GM19395 (cell line): Measurements from ENCODE around the gene HSPA2.
"Not testable (repeated sequence)": the region's sequence is repeated elsewhere in the genome, so short reads cannot be mapped to it uniquely, and the experiment has no call there.

Source experiments
- ATAC-seq: cut with Tn5 transposase; IDR thresholded peaks from one replicate; pipeline ENCODE4 v1.9.1; 2021; ENCODE audit warnings: mild to moderate bottlenecking, moderate library complexity; ENCODE audit not compliant: unreplicated experiment

The HSPA2 gene

DNA sequence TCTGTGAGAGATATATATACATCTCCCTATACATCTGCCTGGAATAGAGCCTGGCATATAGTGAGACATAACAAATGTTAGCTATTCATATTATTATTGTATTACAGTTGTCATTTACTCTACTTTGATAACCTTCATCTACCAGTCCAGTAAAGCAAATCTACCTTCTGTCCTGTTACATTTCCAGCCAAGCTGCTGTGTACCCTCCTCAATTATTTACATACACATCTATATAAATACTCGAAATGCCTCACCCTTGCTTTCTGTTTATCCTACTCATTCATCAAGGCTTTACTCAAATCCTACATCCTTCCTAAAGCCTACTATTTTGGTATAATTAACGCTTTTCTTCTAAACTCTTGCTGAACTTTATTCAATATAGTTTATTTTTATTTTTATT lies 27.3 kb upstream of the HSPA2 start:
- no peak for ATAC-seq

DNA sequence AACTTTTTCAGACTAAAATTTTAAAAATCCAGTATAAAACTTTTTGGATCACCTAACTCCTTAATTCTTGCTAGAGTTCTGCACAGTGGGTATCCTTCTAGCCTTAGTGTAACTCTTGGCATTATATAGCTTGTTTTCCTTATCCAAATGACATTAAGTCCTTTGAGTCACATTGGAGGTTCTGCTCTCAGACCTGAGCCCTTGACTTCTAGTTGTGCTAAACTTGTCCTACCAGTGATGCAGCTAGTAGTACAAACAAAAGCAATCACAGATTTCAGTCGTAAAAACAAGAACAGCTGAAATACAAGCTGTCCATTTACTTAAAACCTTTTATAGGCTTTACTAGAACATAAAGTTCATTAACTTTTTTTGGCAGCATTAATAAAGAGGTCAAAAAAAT lies 25.5 kb upstream of the HSPA2 start:
- no peak for ATAC-seq

DNA sequence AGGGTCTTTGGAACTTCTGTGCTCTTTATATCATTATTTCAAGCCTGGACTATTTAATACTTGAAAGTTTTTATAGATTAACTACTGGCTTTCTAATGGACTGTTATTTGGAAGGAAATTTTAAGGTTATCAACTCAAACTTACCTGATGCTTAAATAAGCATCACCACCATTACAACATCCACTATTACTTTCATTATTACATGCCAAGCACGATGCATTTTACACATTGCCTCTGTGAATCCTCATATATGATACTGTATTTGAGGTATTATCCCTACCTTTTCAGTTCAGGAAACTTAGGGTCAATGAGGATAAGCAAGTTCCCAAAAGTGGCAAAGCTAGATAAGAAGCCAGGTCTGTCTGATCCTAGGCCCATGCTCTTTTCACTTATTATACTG lies 23.6 kb upstream of the HSPA2 start:
- no peak for ATAC-seq

DNA sequence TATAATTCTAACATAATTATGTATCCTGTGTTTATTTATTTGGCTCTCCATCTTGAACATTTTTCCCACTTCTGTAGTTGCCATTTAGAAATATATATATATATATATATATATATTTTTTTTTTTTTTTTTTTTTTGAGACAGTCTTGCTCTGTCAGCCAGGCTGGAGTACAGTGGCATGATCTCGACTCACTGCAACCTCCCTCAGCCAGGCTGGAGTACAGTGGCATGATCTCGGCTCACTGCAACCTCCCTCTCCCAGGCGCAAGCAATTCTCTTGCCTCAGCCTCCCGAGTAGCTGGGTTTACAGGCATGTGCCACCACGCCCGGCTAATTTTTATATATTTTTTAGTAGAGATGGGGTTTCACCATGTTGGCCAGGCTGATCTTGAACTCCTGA lies 22.9 kb upstream of the HSPA2 start:
- ATAC-seq, result not testable (repeated sequence)

DNA sequence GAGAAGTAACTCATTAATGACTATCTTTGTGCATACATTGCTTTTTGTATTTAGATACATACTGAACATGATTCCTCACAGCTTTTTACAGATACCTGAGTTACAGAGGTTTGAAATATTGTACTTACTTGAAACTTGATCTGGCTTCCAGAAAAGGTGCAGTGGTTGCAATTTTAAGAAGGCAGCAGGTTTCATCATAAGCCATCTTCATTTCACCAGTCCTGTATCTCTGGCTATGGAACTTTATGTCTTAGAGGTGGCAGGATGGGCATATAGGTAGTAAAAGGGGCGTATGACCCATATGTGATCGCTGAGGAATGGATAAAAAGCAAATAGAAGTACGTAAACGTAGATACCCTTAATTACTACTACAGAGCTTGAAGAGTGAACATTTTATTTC lies 22.3 kb upstream of the HSPA2 start:
- ATAC-seq, result no peak

DNA sequence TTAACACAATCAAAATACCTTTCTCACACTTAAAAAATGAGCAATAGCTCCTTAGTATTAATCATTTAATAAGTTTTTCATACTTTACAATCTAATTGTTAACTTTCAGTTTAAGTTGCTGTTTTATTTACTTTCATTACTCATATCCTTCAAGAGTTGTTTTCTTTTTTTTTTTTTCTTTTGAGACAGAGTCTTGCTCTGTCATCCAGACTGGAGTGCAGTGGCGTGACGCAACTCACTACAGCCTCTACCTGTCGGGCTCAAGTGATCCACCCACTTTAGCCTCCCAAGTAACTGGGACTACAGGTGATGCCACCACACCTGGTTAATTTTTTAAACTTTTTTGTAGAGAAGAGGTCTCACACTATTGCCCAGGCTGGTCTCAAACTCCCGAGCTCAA lies 19.8 kb upstream of the HSPA2 start:
- no peak for ATAC-seq

DNA sequence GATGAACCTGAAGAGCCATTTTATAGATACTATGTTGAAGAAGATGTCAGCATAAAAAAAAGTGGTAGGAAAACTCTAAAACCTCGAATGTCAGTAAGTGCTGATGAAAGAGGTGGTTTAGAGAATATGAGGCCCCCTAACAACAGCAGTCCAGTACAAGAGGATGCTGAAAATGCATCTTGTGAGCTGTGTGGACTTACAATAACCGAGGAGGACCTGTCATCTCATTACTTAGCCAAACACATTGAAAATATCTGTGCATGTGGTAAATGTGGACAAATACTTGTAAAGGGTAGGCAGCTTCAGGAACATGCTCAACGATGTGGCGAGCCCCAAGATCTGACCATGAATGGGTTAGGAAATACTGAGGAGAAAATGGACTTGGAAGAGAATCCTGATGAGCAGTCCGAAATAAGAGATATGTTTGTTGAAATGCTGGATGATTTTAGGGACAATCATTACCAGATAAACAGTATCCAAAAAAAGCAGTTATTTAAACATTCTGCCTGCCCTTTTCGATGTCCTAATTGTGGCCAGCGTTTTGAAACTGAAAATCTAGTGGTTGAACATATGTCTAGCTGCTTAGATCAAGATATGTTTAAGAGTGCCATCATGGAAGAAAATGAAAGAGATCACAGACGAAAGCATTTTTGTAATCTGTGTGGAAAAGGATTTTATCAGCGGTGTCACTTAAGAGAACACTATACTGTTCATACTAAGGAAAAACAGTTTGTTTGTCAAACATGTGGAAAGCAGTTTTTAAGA lies 17.8 kb upstream of the HSPA2 start:
- ATAC-seq, result no peak

DNA sequence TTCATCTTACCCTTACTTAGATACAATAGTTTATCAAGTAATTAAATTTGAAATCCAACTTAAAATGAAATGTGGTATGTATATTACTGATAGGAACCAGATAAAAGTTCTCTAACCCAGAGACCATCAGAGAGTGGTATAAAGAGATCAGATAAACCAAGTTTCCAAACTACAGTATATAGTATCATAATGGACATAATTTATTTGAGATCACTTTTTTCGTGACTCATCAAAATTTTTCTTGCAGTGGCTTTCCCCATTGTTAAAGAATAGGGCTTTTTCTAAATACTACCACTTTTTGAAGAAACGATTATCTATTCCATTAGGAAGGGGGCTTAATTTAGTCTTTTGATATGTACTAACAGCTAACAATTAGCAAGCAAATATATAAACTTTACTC lies 15.2 kb upstream of the HSPA2 start:
- no peak for ATAC-seq

DNA sequence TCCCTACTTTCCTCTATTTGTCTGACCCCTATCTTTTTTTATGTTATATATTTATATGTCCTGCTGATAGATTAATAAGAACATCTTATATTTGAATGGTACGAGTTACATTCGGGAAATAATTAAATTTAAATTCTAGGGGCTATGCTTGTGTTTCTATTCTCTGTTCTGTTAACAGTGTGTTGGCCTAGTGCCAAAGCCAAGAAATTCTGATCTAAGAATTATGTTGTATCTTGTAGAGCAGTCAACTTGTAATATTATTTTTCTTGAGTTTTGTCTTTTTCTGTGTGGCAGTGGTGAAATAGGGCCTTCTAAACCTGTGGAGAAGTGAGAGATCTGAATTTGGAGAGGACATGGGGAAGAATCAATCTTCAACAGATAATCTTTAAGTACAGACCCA lies 9.0 kb upstream of the HSPA2 start:
- ATAC-seq, result no peak

DNA sequence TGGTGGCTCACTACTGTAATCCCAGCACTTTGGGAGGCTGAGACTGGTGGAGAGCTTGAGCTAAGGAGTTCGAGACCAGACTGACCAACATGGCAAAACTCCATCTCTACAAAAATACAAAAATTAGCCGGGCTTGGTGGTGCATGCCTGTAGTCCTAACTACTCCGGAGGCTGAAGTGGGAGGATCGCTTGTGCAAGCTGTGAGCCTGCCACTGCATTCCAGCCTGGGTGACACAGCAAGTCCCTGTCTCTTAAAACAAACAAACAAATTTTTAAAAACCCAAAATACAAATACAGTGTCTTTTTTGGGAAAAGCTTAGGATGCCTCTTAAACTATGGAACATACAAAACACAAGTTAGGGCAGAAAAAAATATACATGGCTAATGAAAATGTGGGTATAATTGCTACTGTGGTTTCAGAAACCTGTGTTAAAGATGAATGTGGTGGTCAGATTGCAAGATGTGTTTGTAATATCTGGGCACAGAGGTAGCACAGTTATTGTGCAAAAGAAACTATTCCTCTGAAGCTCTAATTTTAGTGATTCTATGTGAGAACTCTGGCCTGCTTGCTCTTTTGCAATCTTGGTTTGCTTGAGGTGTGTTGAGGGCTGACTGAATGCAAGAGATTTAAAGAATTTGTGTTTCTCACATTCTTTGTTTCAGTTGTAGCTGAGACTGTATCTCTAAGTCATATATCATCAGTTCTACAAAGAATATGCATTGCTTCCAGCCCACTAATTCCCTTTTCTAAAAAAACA lies 3.9 kb upstream of the HSPA2 start:
- ATAC-seq, result no peak

DNA sequence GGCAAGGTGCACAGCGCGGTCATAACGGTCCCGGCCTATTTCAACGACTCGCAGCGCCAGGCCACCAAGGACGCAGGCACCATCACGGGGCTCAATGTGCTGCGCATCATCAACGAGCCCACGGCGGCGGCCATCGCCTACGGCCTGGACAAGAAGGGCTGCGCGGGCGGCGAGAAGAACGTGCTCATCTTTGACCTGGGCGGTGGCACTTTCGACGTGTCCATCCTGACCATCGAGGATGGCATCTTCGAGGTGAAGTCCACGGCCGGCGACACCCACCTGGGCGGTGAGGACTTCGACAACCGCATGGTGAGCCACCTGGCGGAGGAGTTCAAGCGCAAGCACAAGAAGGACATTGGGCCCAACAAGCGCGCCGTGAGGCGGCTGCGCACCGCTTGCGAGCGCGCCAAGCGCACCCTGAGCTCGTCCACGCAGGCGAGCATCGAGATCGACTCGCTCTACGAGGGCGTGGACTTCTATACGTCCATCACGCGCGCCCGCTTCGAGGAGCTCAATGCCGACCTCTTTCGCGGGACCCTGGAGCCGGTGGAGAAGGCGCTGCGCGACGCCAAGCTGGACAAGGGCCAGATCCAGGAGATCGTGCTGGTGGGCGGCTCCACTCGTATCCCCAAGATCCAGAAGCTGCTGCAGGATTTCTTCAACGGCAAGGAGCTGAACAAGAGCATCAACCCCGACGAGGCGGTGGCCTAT lies 875 bp downstream of the HSPA2 start:
- no peak for ATAC-seq

DNA sequence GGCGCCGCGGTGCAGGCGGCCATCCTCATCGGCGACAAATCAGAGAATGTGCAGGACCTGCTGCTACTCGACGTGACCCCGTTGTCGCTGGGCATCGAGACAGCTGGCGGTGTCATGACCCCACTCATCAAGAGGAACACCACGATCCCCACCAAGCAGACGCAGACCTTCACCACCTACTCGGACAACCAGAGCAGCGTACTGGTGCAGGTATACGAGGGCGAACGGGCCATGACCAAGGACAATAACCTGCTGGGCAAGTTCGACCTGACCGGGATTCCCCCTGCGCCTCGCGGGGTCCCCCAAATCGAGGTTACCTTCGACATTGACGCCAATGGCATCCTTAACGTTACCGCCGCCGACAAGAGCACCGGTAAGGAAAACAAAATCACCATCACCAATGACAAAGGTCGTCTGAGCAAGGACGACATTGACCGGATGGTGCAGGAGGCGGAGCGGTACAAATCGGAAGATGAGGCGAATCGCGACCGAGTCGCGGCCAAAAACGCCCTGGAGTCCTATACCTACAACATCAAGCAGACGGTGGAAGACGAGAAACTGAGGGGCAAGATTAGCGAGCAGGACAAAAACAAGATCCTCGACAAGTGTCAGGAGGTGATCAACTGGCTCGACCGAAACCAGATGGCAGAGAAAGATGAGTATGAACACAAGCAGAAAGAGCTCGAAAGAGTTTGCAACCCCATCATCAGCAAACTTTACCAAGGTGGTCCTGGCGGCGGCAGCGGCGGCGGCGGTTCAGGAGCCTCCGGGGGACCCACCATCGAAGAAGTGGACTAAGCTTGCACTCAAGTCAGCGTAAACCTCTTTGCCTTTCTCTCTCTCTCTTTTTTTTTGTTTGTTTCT lies 1.7 kb downstream of the HSPA2 start:
- ATAC-seq, result no peak

DNA sequence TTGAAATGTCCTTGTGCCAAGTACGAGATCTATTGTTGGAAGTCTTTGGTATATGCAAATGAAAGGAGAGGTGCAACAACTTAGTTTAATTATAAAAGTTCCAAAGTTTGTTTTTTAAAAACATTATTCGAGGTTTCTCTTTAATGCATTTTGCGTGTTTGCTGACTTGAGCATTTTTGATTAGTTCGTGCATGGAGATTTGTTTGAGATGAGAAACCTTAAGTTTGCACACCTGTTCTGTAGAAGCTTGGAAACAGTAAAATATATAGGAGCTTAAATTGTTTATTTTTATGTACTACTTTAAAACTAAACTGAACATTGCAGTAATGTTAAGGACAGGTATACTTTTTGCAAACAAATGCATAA lies 2.3 kb downstream of the HSPA2 start:
- no peak for ATAC-seq

DNA sequence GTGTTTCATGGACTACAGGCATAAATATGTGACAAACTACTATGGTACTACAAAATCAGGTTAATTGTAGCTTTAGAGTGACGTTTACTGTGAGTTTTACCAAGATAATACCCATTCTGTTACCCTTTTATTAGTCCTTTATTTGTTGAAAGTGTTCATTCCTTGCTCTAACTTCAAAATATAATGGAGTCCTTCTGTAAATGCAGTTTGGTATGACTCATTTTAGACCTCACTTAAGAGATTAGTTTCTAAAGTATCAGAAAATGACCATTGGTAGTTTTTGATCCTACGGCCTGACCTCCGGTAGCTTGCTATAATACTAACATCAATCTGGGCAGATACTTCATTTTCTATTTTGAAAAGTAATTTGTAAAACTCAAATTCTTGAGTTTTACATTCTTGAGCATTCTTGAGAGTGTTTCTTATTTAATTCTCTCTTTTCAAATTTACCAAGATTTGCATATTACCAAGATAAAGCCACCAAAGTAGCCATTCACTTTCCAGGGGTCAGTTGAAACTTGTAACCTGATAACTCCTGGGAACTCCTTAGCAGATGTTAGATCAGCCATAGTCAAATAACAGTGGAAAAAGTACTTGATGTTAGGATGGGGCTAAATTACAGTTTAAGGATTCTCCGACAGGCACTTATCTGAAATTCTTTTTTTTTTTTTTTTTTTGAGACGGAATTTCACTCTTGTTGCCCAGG lies 4.2 kb downstream of the HSPA2 start:
- no peak for ATAC-seq

DNA sequence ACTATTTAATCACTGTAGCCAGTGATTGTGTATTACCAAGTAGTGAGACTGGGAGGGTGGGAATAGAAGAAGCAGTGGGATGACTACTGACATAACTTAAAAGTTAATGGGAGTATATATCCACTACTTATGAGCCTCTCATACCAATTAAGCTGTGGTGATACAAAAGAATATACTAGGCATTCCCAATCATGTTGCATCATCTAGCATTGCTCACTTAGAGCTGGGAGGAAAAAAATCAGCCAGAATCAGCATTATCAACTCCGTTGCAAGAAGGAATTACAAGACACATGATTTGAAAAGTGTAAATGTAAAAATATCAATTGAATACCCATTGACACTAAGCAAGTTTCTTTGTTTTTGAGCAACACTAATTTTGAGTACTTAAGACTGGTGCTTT lies 8.5 kb downstream of the HSPA2 start:
- no peak for ATAC-seq

DNA sequence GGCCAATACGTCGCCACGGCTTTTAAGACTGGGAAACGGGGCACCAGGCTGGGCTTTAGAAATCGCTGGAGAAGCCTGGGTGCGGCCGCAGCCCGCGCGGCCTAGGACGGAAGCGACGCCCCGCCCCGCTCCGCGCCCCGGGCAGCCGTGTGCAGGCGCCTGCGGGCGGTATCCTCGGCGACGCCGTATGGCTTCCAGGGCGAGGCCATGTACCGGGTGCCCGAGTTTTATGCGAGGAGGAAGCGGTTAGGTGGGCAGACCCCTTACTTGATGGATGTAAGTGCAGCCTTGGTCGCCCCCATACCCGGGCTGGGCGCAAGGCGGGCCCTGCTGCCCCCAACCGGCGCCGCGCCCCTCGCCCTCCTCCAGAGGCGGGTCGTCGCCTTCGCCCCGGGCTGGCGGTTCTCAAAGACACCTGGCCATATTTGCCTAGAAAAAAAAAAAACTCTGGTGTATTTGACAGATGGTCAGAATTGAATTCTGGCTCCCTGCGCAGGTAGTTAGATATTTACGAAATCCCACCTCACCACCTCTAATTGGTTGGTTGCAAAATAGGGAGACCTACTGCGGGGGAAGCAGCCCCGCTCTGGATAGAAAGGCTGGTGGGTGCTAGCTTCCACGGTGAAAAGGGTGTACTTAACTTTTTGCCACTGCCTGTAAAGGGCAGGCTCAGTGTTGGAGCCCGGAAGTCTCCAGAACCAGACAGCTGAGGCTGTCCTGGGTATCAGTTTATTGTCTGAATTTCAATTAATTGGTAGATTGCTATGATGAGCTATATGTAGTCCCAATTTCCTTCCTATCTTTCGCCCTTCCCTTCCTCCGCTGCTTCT lies 9.5 kb downstream of the HSPA2 start, which contains the start of gene PPP1R36:
PPP1R36 (plus strand) TSS at position 171 of the 830 bp plus-strand sequence; CDS start at position 208, 37 bp downstream.
- no peak for ATAC-seq

DNA sequence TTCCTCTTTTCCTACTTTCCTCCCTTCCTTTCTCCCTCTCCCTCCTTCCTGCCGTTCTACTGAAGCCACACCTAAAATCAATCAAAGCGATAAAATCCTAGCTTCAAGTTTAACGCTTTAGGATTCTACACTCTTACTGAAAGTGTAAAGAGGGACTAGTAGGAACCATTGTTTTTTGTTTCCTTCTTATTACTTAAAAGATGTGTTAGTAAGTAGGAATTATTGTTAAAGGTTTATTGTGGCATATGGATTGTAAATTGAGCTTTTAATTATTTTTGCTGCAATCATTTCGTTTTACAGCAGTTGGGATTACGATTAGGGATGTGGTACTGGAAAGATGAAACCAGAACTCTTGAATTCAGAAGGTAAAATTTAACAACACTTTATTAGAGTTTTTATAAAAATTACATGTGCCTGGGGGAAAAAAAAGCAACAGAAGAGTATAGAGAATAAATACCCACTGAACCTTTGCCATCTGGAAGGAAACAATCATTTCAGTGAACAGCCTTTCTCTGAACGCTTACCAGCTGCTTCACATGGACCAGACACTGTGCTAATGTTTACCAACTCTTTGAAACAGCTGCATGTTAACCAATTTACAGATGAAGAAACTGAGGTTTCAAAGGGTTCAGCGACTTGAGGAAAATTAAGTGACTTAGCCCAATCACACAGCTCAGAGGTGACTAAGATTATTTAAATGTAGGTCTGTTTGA lies 10.2 kb downstream of the HSPA2 start:
- ATAC-seq, result no peak

DNA sequence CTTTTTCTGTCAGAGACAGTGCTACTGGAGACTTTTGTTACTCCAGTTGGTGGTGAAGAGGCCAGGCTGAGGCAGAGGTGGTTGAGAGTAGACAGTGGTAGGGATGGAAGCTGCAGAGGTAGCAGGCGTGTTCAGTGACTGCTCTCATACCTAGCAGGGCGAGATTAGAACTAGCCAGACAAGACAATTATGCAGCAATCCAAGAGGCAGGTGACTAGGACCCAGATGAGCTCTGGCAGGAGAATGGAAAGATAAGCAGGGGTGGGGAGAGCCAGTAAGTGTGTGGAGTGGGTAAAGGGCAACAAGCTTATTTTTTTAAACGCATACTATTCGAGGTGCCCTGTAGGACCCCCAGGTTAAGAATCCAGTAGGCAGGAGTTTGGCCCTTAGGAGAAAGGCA lies 14.0 kb downstream of the HSPA2 start:
- no peak for ATAC-seq

DNA sequence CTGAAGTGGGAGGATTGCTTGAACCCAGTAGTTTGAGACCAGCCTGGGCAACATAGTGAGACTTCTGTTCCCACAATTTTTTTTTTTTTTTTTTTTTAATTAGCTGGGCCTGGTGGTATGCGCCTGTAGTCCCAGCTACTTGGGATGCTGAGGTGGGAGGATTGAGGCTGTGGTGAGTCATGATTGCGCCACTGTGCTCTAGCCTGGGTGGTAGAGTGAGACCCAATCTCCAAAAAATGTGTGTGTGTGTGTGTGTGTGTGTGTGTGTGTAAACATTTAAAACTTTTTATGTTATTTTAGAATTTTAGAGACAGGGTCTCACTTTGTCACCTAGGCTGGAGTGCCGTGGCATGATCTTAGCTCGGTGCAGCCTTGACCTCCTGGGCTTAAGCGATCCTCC lies 16.0 kb downstream of the HSPA2 start:
- no peak for ATAC-seq
